ENCODE measurements around the gene ACCSL.

DNA sequence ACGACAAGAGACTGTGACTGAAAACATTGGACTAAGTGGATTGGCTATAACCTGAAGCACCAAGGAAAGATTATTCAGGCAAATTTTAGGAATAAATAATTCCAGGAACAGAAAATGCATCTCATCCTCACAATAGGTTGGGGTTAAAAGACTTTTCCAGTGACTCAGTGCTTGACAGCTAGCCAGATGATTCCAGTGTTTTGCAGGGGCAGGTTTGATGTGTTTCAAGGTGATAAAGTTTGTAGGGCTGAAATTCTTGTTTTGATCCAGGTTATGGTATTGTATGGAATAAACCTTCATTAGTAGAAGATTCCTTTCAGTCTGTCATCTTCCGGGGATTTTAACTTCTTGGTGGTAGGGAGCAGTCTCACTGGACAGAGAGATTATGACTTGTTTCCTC is 50.0 kb downstream of the ACCSL start:
- TF ChIP-seq EZH2 (IDR thresholded peaks at IDR 0.05; ENCODE audit: low read length, missing control alignments): no peak
- TF ChIP-seq, protein P1, sequence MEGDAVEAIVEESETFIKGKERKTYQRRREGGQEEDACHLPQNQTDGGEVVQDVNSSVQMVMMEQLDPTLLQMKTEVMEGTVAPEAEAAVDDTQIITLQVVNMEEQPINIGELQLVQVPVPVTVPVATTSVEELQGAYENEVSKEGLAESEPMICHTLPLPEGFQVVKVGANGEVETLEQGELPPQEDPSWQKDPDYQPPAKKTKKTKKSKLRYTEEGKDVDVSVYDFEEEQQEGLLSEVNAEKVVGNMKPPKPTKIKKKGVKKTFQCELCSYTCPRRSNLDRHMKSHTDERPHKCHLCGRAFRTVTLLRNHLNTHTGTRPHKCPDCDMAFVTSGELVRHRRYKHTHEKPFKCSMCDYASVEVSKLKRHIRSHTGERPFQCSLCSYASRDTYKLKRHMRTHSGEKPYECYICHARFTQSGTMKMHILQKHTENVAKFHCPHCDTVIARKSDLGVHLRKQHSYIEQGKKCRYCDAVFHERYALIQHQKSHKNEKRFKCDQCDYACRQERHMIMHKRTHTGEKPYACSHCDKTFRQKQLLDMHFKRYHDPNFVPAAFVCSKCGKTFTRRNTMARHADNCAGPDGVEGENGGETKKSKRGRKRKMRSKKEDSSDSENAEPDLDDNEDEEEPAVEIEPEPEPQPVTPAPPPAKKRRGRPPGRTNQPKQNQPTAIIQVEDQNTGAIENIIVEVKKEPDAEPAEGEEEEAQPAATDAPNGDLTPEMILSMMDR (conservative IDR thresholded peaks at IDR 0.05 in 1 of 2, IDR thresholded peaks at IDR 0.05 in 1 of 2; ENCODE audit: low read depth in 1 of 2, low read length in 2 of 2): no peak

All from fibroblast of lung (primary cell).